Uterus (tissue), 2 donors: Measurements from ENCODE around the gene PF4V1.

ENCODE experiments used
- CTCF ChIP-seq, 4 experiments: fragments of 200-600 bp in 2 of 4; fragments of 450-650 bp in 2 of 4; sonication (generic) in 2 of 4; IDR thresholded peaks; one replicate each; pipeline ENCODE4 v1.5.1; 2016 to 2019; ENCODE audit warnings: antibody characterized with exemption in 4 of 4, mild to moderate bottlenecking in 2 of 4, moderate library complexity in 1 of 4
- POLR2A ChIP-seq, 2 donors: fragments of 450-650 bp; IDR thresholded peaks; one replicate each; pipeline ENCODE4 v1.6.1; 2016; ENCODE audit warnings: antibody characterized with exemption in 2 of 2, mild to moderate bottlenecking in 1 of 2, moderate library complexity in 1 of 2

GRCh38 chr4:73868206-73869129 lies 15.4 kb downstream of the PF4V1 start:
- TF ChIP-seq CTCF (IDR thresholded peaks at IDR 0.05) (no peak), POLR2A (IDR thresholded peaks at IDR 0.05) (no peak)
